DND-41 (cell line): ENCODE results near the gene MLYCD.

ENCODE experiments used
- CTCF ChIP-seq: IDR thresholded peaks from 2 replicates; pipeline ENCODE4 v1.5.1; 2012; ENCODE audit warnings: borderline replicate concordance, low read length, moderate library complexity, mild to moderate bottlenecking; ENCODE audit not compliant: poor library complexity, severe bottlenecking; ENCODE audit errors: extremely low read depth
- EZH2 ChIP-seq: IDR thresholded peaks from 3 replicates; pipeline ENCODE4 v1.6.1; 2012; ENCODE audit warnings: borderline replicate concordance, low read depth, mild to moderate bottlenecking, moderate library complexity, low read length, inconsistent platforms; ENCODE audit not compliant: severe bottlenecking

- TF ChIP-seq EZH2 (no peak), CTCF (no peak)
Measured at GRCh38 chr16:83870830-83871229, 28.1 kb upstream of the MLYCD start.
